HG02870 (cell line): ENCODE results near the gene MMP20.
A peak's percentile ranks its signal among the peaks of the same experiment; 100 is the strongest.

Experiments
- ATAC-seq: cut with Tn5 transposase; IDR thresholded peaks from one replicate; pipeline ENCODE4 v1.9.1; 2021; ENCODE audit warnings: mild to moderate bottlenecking, moderate library complexity; ENCODE audit not compliant: unreplicated experiment

The MMP20 gene

DNA sequence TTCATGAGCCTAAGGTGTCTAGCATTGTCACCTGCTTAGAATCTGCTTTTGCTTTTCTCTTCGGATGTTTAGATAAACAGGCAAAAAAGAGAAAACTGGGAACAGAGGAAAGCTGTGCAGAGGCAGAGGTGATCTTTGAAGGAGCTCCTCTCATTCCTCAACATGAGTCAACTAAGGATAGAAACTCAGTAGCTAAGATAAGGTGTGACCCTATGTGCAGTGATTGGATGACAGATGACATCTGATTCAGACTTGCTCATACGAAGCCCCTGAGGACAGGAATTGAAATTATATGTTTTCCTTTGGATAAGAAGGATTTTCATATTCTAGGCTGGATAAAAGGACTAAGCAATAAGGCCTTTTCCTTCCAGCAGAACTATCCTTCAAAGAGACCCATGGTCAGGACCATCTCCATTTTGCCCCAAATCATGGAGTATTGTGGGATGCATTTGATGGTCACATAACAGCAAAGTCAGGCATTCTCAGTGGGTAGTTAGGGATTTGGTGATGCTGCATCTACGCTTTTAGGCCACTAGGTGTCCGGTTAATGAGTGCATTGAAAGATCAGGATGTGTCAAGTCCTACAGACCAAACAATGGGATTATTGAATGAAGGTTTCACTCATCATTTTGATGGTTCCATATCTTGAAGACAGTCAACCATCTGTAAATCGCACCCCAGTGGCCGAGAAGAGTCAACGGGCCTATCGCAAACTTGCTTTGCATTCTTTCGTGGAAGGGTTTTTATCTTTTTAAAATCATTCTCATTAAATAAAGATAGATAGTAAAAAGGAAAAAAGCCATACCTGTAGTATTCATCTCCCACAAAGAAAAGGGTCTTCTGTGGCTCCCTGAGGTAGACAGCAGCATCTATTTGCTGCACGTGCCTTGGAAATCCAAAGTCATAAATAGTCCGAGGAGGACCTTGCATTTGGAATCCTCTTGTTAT lies 32.2 kb downstream of the MMP20 start:
- peak; percentile 29 for ATAC-seq

GRCh38 chr11:102592131-102592530 lies 33.0 kb downstream of the MMP20 start:
- ATAC-seq: no peak

- ATAC-seq: peak; percentile 38
Measured at GRCh38 chr11:102591160-102591718, 33.9 kb downstream of the MMP20 start.

GRCh38 chr11:102590276-102591049 lies 34.7 kb downstream of the MMP20 start:
- ATAC-seq: no peak

GRCh38 chr11:102589047-102589459 lies 36.1 kb downstream of the MMP20 start:
- ATAC-seq: peak; percentile 82

DNA sequence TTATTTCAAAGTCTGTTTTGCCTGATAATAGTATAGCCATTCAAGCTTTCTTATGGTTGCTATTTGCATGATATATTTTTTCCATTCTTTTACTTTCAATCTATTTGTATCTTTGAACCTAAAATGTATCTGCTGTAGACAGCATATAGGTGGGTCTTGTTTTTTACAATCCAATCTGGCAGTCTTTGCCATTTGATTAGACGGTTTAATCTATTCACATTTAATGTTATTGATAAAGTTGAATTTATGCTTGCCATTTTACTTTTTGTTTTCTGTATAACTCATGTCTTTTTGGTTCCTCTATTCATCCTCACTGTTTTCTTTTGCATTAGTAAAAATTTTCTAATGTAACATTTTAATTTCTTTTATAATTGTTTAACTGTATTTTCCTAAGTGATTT lies 37.4 kb downstream of the MMP20 start:
- ATAC-seq: no peak

GRCh38 chr11:102583141-102583873 lies 41.8 kb downstream of the MMP20 start:
- no peak for ATAC-seq

- ATAC-seq: no peak
Measured at GRCh38 chr11:102582140-102582539, 43.0 kb downstream of the MMP20 start.

GRCh38 chr11:102581066-102581465 lies 44.1 kb downstream of the MMP20 start:
- ATAC-seq: no peak

- peak; percentile 41 for ATAC-seq
Measured at GRCh38 chr11:102580185-102580951, 44.8 kb downstream of the MMP20 start.

DNA sequence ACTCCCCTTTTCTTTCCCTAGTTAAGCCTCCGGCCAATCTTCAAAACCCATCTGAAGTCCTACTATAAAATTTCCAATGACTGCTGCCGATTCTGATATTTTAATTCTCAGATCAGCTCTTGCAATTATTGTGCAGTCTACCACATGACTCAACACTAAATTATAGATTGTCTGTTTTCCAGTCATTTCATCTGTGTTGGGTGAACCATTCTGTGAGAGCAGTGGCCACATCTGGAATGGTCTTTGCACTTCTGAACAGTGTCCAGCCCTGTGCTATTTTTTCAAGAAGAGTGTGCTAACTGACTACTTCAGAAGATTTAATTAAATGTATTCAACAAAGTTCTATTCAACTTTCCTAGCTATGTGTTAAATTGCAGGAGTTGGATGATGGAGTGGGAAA lies 47.4 kb downstream of the MMP20 start:
- no peak for ATAC-seq

DNA sequence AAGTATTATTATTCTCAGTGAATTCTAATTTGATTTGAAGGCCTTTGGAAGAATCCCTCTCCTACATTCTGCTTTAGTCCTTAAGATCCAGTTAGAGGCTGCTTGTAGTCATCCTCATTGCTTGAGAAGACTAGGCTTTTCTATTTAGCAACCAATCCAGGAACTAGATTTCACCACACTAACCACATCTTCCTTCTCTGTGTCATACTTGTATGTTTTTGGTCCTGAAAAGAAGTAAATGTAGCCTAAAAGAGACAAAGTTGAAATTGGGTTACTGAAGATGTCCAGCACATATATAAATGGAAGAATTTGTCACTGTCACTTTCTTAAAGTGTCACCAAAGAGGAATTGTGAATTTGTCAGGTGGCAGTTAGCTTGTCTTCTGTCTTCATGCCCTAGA lies 48.0 kb downstream of the MMP20 start:
- peak; percentile 63 for ATAC-seq

DNA sequence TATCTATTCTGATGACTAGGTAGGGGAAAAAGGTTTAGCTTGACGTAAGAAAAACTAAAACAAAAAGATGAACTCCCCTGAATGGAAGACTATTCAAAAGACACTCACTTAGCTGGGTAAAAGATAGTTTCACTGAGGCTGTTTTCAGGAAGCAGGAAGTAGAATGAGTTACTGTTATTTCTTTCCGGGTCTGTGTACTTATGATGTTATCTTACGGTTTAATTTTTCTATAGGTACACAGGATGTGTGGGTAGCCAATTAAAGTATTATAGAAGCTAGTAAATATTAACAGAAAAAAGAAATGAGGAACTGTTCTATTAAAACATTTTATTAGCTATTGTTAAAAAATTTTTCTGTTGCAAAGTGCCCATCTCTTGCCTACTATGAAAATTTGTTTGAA lies 48.8 kb downstream of the MMP20 start:
- no peak for ATAC-seq

- ATAC-seq: no peak
Measured at GRCh38 chr11:102575012-102575411, 50.1 kb downstream of the MMP20 start.

DNA sequence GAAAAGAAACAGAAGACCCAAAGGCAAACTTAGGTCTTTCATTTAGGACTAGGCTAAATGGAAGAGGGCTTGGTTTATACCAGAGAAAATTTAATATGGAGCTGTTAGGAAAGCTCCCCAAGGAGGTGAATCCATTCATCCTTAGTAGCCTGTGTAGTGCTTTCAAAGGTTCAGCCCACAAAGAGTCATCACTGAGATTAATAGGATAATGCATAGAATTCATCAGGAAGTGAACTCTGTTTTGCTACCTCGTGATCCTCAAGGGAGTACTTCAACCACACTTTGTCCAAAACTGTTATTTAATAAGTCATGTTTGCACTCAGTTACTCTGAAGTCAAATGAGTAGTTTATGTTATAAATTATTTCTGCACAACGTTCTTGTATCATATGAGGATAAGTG lies 51.3 kb downstream of the MMP20 start:
- no peak for ATAC-seq

GRCh38 chr11:102572554-102573220 lies 52.4 kb downstream of the MMP20 start:
- no peak for ATAC-seq

DNA sequence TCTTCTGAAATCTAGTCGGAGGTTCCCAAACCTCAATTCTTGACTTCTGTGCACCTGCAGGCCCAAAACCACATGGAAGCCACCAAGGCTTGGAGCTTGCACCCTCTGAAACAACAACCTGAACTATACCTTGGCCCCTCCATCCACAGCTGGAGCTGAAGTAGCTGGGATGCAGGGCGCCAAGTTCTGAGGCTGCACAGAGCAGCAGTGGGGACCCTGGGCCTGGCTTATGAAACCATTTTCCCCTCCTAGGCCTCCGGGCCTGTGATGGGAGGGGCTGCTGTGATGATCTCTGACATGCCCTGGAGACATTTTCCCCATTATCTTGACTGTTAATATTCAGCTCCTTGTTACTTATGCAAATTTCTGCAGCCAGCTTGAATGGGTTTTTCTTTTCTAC lies 56.3 kb downstream of the MMP20 start:
- no peak for ATAC-seq

DNA sequence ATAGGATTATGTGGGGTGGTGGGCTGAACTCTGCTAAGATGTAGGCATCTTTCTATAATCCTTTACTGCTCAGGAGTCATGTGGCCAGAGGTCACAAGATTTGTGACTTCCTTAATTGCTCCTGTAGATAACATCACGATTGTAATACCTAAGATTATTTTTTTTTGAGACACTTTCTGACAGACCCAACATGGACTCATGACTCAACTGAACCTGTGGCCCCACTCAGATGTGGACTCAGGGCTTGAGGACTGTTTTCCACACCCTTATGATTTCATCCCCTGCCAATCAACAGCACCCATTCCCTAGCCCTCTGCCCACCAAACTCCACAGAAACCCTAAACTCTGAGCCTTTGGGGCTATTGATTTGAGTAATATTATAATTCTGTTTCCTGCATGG lies 59.0 kb downstream of the MMP20 start:
- ATAC-seq: no peak

GRCh38 chr11:102564110-102564509 lies 61.0 kb downstream of the MMP20 start:
- ATAC-seq: peak; percentile 71

DNA sequence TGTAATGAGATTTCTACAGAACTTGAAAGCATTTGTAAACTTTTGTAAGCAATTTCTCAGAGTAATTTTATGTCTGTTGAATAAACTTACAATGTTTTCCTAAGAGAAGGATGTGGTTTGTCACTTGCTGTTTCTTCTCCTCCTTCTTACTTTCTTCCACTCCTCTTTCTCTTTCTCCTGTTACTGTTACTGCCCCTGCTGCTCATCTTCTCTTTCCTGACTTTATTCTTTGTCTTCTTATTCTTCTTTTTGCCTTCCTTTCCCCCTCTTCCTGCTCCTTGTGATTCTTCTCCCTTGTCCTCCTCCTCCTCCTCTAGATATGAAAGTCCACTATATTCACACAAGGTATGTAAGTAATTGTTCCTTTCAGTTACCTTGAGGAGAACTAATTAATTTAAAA lies 63.5 kb downstream of the MMP20 start:
- no peak for ATAC-seq
